Subcutaneous abdominal adipose tissue (tissue), 5 donors: ENCODE data around the gene SHQ1.
"Not testable (repeated sequence)": the region's sequence is repeated elsewhere in the genome, so short reads cannot be mapped to it uniquely, and the experiment has no call there.

Experiments
- H3K27ac ChIP-seq: one replicate; pipeline ENCODE4 v1.7.0; 2013; ENCODE audit warnings: low read depth, mild to moderate bottlenecking, inconsistent platforms, low read length, moderate library complexity
- H3K27me3 ChIP-seq, 5 donors: one replicate each; pipeline ENCODE4 v1.7.0; 2013; ENCODE audit warnings: low read length in 5 of 5, inconsistent platforms in 1 of 5; ENCODE audit not compliant: control insufficient read depth in 5 of 5, insufficient read depth in 4 of 5
- H3K36me3 ChIP-seq, 5 donors: one replicate each; pipeline ENCODE4 v1.7.0; 2013; ENCODE audit warnings: low read length in 5 of 5; ENCODE audit not compliant: control insufficient read depth in 5 of 5, insufficient read depth in 5 of 5
- H3K4me1 ChIP-seq, 5 donors: one replicate each; pipeline ENCODE4 v1.7.0; 2013; ENCODE audit warnings: low read length in 5 of 5, mild to moderate bottlenecking in 3 of 5, moderate library complexity in 1 of 5; ENCODE audit not compliant: control insufficient read depth in 5 of 5, insufficient read depth in 5 of 5
- H3K4me3 ChIP-seq, 5 donors: one replicate each; pipeline ENCODE4 v1.7.0; 2013; ENCODE audit warnings: low read length in 5 of 5, low read depth in 1 of 5
- H3K9ac ChIP-seq, 5 donors: one replicate each; pipeline ENCODE4 v1.7.0; 2013; ENCODE audit warnings: low read length in 5 of 5, mild to moderate bottlenecking in 4 of 5, moderate library complexity in 3 of 5
- H3K9me3 ChIP-seq, 5 donors: one replicate each; pipeline ENCODE4 v1.7.0; 2013; ENCODE audit warnings: low read length in 5 of 5; ENCODE audit not compliant: control insufficient read depth in 5 of 5
- donor health status: healthy.
- donor health status: healthy.
- donor health status: healthy.
- donor health status: healthy.
- donor health status: healthy.

Gene SHQ1

GRCh38 chr3:72724070-72724469, 124.2 kb downstream of the SHQ1 start:
- Histone ChIP-seq H3K4me3 (no peak overlapping the region), H3K4me1 (peaks cover 0 to 21% (median 19%) of the 10 kb centered on the region in 5 donors), H3K9me3 (no peaks in the 10 kb centered on the region), H3K27me3 (peaks cover 0 to 9% (median 0%) of the 10 kb centered on the region in 5 donors), H3K9ac (no peak overlapping the region), H3K36me3 (no peaks in the 10 kb centered on the region), H3K27ac (no peak overlapping the region)

- peaks cover 0 to 7% (median 0%) of the 10 kb centered on the region in 5 donors for H3K27me3 ChIP-seq
- H3K9me3 ChIP-seq = no peaks in the 10 kb centered on the region
- H3K9ac ChIP-seq = no peak overlapping the region
- H3K27ac ChIP-seq = peak overlapping the region; percentile 22
- H3K4me1 ChIP-seq = peaks cover 0 to 21% (median 19%) of the 10 kb centered on the region in 5 donors
- H3K36me3 ChIP-seq = no peaks in the 10 kb centered on the region
- H3K4me3 ChIP-seq = no peak overlapping the region
Measured at GRCh38 chr3:72722930-72723726, 125.1 kb downstream of the SHQ1 start.

GRCh38 chr3:72721683-72722381, 126.4 kb downstream of the SHQ1 start:
- Histone ChIP-seq H3K27ac (no peak overlapping the region), H3K9me3 (no peaks in the 10 kb centered on the region), H3K4me1 (peaks cover 0 to 13% (median 9%) of the 10 kb centered on the region in 5 donors), H3K9ac (no peak overlapping the region), H3K27me3 (no peaks in the 10 kb centered on the region), H3K4me3 (no peak overlapping the region), H3K36me3 (no peaks in the 10 kb centered on the region)

- H3K9ac ChIP-seq = no peak overlapping the region
- peaks cover 0 to 11% (median 9%) of the 10 kb centered on the region in 5 donors for H3K4me1 ChIP-seq
- H3K36me3 ChIP-seq = no peaks in the 10 kb centered on the region
- H3K27me3 ChIP-seq = no peaks in the 10 kb centered on the region
- H3K27ac ChIP-seq = no peak overlapping the region
- no peak overlapping the region for H3K4me3 ChIP-seq
- H3K9me3 ChIP-seq = peaks cover 0 to 6% (median 0%) of the 10 kb centered on the region in 5 donors
Measured at GRCh38 chr3:72720566-72720965, 127.7 kb downstream of the SHQ1 start.

DNA sequence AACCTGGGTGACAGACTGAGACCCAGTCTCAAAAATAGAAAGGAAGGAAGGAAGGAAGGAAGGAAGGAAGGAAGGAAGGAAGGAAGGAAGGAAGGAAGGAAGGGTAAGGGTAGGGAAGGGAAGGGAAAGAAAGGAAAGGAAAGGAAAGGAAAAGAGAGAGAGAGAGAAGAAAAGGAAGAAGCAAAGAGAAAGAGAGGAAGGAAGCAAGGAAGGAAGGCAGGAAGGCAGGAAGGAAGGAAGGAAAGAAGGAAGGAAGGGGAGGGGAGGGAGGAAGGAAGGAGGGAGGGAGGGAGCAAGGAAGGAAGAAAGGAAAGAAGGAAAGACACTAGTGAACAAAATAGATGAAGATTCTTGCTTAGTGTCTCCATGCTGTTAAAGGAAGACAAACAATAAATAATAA, 129.1 kb downstream of the SHQ1 start:
- H3K27ac ChIP-seq = no peak overlapping the region
- H3K27me3 ChIP-seq = no peaks in the 10 kb centered on the region
- H3K4me3 ChIP-seq = no peak overlapping the region
- no peak overlapping the region for H3K9ac ChIP-seq
- H3K4me1 ChIP-seq = peaks cover 0 to 11% (median 9%) of the 10 kb centered on the region in 5 donors
- no peaks in the 10 kb centered on the region for H3K36me3 ChIP-seq
- H3K9me3 ChIP-seq = peaks cover 0 to 8% (median 0%) of the 10 kb centered on the region in 5 donors

GRCh38 chr3:72714135-72714534, 134.1 kb downstream of the SHQ1 start:
- not testable (repeated sequence) for H3K9ac ChIP-seq, H3K9me3 ChIP-seq, H3K27ac ChIP-seq, H3K27me3 ChIP-seq, H3K36me3 ChIP-seq, H3K4me1 ChIP-seq, H3K4me3 ChIP-seq

DNA sequence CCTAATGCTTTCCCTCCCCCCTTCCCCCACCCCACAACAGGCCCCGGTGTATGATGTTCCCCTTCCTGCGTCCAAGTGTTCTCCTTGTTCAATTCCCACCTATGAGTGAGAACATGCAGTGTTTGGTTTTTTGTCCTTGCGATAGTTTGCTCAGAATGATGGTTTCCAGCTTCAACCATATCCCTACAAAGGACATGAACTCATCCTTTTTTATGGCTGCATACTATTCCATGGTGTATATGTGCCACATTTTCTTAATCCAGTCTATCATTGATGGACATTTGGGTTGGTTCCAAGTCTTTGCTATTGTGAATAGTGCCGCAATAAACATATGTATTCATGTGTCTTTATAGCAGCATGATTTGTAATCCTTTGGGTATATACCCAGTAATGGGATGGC, 137.8 kb downstream of the SHQ1 start:
- not testable (repeated sequence) for H3K9me3 ChIP-seq, H3K9ac ChIP-seq, H3K27ac ChIP-seq, H3K36me3 ChIP-seq, H3K4me1 ChIP-seq, H3K4me3 ChIP-seq, H3K27me3 ChIP-seq

- H3K4me1 ChIP-seq = no peaks in the 10 kb centered on the region
- no peak overlapping the region for H3K27ac ChIP-seq
Measured at GRCh38 chr3:72708441-72708840, 139.8 kb downstream of the SHQ1 start.

GRCh38 chr3:72702997-72703396, 145.2 kb downstream of the SHQ1 start:
- no peaks in the 10 kb centered on the region for H3K9me3 ChIP-seq
- H3K27me3 ChIP-seq = no peaks in the 10 kb centered on the region
- H3K36me3 ChIP-seq = no peaks in the 10 kb centered on the region
- no peak overlapping the region for H3K27ac ChIP-seq
- H3K4me3 ChIP-seq = no peak overlapping the region
- H3K9ac ChIP-seq = no peak overlapping the region
- peaks cover 0 to 8% (median 0%) of the 10 kb centered on the region in 5 donors for H3K4me1 ChIP-seq

More at GRCh38 chr3:72708441-72708840, 139.8 kb downstream of the SHQ1 start:
- H3K9me3 ChIP-seq = no peaks in the 10 kb centered on the region
- no peaks in the 10 kb centered on the region for H3K36me3 ChIP-seq
- no peak overlapping the region for H3K4me3 ChIP-seq
- no peak overlapping the region for H3K9ac ChIP-seq
- H3K27me3 ChIP-seq = no peaks in the 10 kb centered on the region

DNA sequence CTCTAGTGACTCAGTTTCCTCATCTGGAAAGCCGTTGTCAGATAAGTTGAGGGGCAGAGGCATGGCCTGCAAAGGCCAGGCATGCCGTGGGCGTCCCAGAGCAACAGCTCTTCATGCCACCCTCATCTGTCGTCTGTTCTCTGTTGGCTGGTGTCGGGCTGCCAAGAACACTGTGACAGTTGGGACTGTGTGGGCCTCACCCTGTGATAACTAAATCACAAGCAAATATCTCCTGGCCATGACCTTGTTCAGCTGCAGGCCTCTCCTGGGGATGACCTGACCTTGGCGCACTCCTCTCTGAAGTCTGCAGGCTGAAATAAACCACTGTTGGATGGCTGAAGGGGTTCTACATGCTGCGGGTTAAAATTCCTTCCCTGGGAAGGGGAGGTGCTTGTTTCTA, 145.9 kb downstream of the SHQ1 start:
- no peaks in the 10 kb centered on the region for H3K36me3 ChIP-seq
- H3K4me3 ChIP-seq = no peak overlapping the region
- H3K27me3 ChIP-seq = peaks cover 0 to 2% (median 0%) of the 10 kb centered on the region in 5 donors
- H3K9ac ChIP-seq = no peak overlapping the region
- no peak overlapping the region for H3K27ac ChIP-seq
- H3K9me3 ChIP-seq = no peaks in the 10 kb centered on the region
- H3K4me1 ChIP-seq = peaks cover 0 to 8% (median 0%) of the 10 kb centered on the region in 5 donors
